ENCODE measurements around the gene ANO5.

Gene ANO5

GRCh38 chr11:22304337-22304961 is 111.6 kb downstream of the ANO5 start:
- peak; percentile 36 for DNase-seq (ENCODE audit: low read depth)
- TF ChIP-seq CTCF (conservative IDR thresholded peaks at IDR 0.05; ENCODE audit: control insufficient read depth, insufficient read depth, low read depth, low read length), result peak; percentile 60

GRCh38 chr11:22317656-22318055 is 124.8 kb downstream of the ANO5 start:
- no peak for DNase-seq (ENCODE audit: low read depth)
- TF ChIP-seq CTCF (conservative IDR thresholded peaks at IDR 0.05; ENCODE audit: control insufficient read depth, insufficient read depth, low read depth, low read length), result no peak

More at GRCh38 chr11:22304337-22304961, 111.6 kb downstream of the ANO5 start:
- no peak overlapping the region for H3K4me3 ChIP-seq (ENCODE audit: control insufficient read depth, low read depth, low read length)

GRCh38 chr11:22331771-22332170 is 138.9 kb downstream of the ANO5 start:
- DNase-seq (ENCODE audit: low read depth), result no peak
- H3K4me3 ChIP-seq (ENCODE audit: control insufficient read depth, low read depth, low read length), result no peak overlapping the region
- peak; percentile 4 for TF ChIP-seq CTCF (conservative IDR thresholded peaks at IDR 0.05; ENCODE audit: control insufficient read depth, insufficient read depth, low read depth, low read length)

More at GRCh38 chr11:22317656-22318055, 124.8 kb downstream of the ANO5 start:
- H3K4me3 ChIP-seq (ENCODE audit: control insufficient read depth, low read depth, low read length), result no peak overlapping the region
